Right hindlimb (tissue), 1 donor: ENCODE results near the gene KRTAP24-1.

Experiments
- DNase-seq: peaks from one replicate; pipeline ENCODE4 v3.0.0-alpha.2; 2018

KRTAP24-1 gene

GRCh38 chr21:30282850-30283249 lies at the start of gene KRTAP24-1:
KRTAP24-1 (minus strand) TSS chr21:30282950; CDS start chr21:30282932, 18 bp downstream.
- no peak for DNase-seq

GRCh38 chr21:30329203-30329875 lies 46.6 kb upstream of the KRTAP24-1 start:
- no peak for DNase-seq

GRCh38 chr21:30326390-30326789 lies 43.6 kb upstream of the KRTAP24-1 start:
- DNase-seq: no peak

GRCh38 chr21:30320215-30320614 lies 37.5 kb upstream of the KRTAP24-1 start, which contains the start of gene KRTAP26-1:
KRTAP26-1 (minus strand) TSS chr21:30320315; CDS start chr21:30320035, 280 bp downstream.
- DNase-seq: no peak

- no peak for DNase-seq
Observed at GRCh38 chr21:30315701-30316100, 33.0 kb upstream of the KRTAP24-1 start.

GRCh38 chr21:30306884-30307283 lies 24.1 kb upstream of the KRTAP24-1 start:
- no peak for DNase-seq

- DNase-seq: no peak
Observed at GRCh38 chr21:30305136-30305535, 22.4 kb upstream of the KRTAP24-1 start.

- no peak for DNase-seq
Observed at GRCh38 chr21:30289215-30289614, 6.5 kb upstream of the KRTAP24-1 start, which contains the start of gene KRTAP25-1. KRTAP25-1 (minus strand) TSS chr21:30289514; CDS start chr21:30289490, 24 bp downstream.

GRCh38 chr21:30271611-30272010 lies 11.1 kb downstream of the KRTAP24-1 start:
- DNase-seq: no peak

- DNase-seq: peak; percentile 44
Observed at GRCh38 chr21:30271156-30271555, 11.6 kb downstream of the KRTAP24-1 start.

- DNase-seq: no peak
Observed at GRCh38 chr21:30269803-30270530, 12.8 kb downstream of the KRTAP24-1 start.

- no peak for DNase-seq
Observed at GRCh38 chr21:30268608-30269197, 14.0 kb downstream of the KRTAP24-1 start.

GRCh38 chr21:30257773-30258172 lies 25.0 kb downstream of the KRTAP24-1 start:
- no peak for DNase-seq

GRCh38 chr21:30256100-30256499 lies 26.6 kb downstream of the KRTAP24-1 start:
- DNase-seq: no peak

GRCh38 chr21:30255679-30256078 lies 27.1 kb downstream of the KRTAP24-1 start:
- DNase-seq: no peak

- no peak for DNase-seq
Observed at GRCh38 chr21:30251781-30252180, 31.0 kb downstream of the KRTAP24-1 start.

GRCh38 chr21:30249936-30250335 lies 32.8 kb downstream of the KRTAP24-1 start:
- no peak for DNase-seq

GRCh38 chr21:30248844-30249243 lies 33.9 kb downstream of the KRTAP24-1 start:
- DNase-seq: no peak

GRCh38 chr21:30245061-30245460 lies 37.7 kb downstream of the KRTAP24-1 start:
- DNase-seq: no peak

- DNase-seq: no peak
Observed at GRCh38 chr21:30243691-30244090, 39.1 kb downstream of the KRTAP24-1 start.

GRCh38 chr21:30240661-30241060 lies 42.1 kb downstream of the KRTAP24-1 start:
- no peak for DNase-seq

GRCh38 chr21:30238168-30238567 lies 44.6 kb downstream of the KRTAP24-1 start:
- no peak for DNase-seq

- no peak for DNase-seq
Observed at GRCh38 chr21:30234643-30235042, 48.1 kb downstream of the KRTAP24-1 start.

GRCh38 chr21:30234050-30234449 lies 48.7 kb downstream of the KRTAP24-1 start:
- no peak for DNase-seq
